HG03095 (cell line): ENCODE measurements around the gene PRPF19.

Source experiments
- ATAC-seq: cut with Tn5 transposase; IDR thresholded peaks from one replicate; pipeline ENCODE4 v1.9.1; 2021; ENCODE audit warnings: moderate library complexity; ENCODE audit not compliant: unreplicated experiment

The PRPF19 gene

GRCh38 chr11:60938500-60938899, 32.1 kb upstream of the PRPF19 start:
- no peak for ATAC-seq

GRCh38 chr11:60937811-60938210, 31.4 kb upstream of the PRPF19 start:
- ATAC-seq: no peak

- ATAC-seq: no peak
These were observed 30.8 kb upstream of the PRPF19 start for GRCh38 chr11:60937144-60937527.

- no peak for ATAC-seq
These were observed 30.2 kb upstream of the PRPF19 start for GRCh38 chr11:60936467-60937143.

DNA sequence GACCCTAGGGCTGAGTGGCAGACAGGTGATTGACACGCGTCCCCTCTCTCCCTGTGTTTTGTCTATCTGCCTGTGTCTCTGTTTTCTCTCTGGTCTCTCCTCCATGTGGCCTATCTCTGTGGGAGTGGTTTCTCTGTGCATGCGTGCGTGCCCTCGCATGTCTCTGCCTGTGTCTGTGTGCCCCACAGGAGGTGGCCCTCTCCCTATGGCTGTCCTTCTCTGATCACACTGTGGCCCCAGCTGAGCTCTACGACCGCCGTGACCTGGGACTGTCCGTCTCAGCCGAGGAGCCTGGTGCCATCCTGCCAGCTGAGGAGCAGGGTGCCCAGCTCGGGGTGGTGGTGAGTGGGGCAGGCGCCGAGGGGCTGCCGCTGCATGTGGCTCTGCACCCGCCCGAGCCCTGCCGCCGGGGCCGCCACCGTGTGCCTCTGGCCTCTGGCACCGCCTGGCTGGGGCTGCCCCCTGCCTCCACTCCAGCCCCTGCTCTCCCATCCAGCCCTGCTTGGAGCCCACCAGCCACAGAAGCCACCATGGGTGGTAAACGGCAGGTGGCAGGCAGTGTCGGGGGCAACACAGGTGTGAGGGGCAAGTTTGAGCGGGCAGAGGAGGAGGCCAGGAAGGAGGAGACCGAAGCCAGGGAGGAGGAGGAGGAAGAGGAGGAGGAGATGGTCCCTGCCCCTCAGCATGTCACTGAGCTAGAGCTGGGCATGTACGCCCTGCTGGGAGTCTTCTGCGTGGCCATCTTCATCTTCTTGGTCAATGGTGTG, 29.5 kb upstream of the PRPF19 start:
- ATAC-seq: no peak

- ATAC-seq: no peak
These were observed 28.6 kb upstream of the PRPF19 start for GRCh38 chr11:60934790-60935605.

- no peak for ATAC-seq
These were observed 27.9 kb upstream of the PRPF19 start for GRCh38 chr11:60934124-60934789.

- ATAC-seq: no peak
These were observed 27.2 kb upstream of the PRPF19 start for GRCh38 chr11:60933416-60934123.

DNA sequence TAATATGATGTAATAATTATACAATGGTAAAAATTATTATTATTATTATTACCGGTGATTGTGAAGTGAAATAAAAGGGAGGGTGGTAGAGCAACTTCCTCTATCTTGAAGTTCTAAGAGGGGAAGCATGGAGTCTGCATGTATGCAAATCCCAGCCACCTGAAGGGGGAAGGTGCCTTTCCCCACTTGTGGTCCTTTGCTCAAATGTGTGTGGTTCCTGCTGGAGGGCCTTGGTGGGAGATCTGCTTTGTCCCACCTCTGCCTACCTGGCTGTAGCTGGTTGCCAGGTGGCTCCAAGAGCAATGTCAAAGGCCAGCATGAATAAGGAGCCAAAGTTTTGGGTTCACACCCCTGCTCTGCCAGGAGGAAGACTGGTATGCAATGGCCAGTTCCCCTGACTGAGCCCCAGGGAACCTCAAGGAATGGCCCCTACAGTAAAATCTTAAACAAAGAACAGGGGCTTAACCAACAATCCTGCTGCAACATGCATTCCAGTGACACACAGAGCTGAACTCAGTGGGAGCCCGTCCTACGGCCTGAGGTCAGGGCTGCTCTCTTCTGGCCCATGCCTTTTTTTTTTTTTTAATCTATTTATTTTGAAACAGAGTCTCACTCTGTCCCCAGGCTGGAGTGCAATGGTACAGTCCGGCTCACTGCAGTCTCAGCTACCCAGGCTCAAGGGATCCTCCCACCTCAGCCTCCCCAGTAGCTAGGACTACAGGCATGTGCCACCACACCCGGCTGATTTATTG, 26.4 kb upstream of the PRPF19 start:
- no peak for ATAC-seq

- no peak for ATAC-seq
These were observed 25.5 kb upstream of the PRPF19 start for GRCh38 chr11:60931917-60932316.

GRCh38 chr11:60930394-60930793, 24.0 kb upstream of the PRPF19 start:
- no peak for ATAC-seq

GRCh38 chr11:60929764-60930163, 23.4 kb upstream of the PRPF19 start:
- ATAC-seq: no peak

GRCh38 chr11:60928563-60929001, 22.2 kb upstream of the PRPF19 start:
- no peak for ATAC-seq

DNA sequence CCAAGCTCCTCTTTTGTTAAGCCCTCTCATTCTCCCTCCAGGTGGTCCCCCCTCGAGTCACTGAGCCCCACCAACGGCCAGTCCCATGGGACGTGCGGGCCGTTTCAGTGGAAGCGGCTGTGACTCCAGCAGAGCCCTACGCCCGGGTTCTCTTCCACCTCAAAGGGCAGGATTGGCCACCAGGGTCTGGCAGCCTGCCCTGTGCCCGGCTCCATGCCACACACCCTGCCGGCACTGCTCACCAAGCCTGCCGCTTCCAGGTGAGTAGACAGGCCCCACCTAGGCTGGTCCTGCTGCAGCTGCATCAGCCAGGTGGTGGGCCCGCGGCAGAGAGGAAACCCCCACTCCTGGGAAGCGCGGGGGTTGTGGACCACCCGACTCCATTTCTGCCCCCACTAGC, 21.2 kb upstream of the PRPF19 start:
- no peak for ATAC-seq

DNA sequence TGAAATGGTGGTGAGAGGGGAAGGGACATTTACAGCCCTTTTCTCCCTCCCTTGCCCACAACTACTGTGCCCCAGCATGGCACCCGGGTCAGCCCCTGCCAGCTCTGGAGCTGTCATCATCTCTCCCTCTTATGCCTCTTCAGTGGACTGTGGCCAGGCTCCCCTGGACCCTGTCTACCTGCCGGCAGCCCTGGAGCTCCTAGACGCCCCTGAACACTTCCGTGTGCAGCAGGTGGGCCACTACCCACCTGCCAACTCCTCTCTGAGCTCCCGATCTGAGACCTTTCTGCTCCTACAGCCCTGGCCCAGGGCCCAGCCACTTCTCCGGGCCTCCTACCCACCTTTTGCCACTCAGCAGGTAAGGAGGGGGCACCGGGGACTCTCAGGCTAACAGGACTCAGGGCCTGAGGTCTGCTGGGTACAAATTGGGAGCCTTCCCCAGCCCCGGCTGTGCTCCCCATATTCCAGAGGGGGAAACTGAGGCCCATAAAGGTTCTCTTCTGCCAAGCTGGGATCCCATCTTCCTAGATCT, 20.7 kb upstream of the PRPF19 start:
- ATAC-seq: no peak

- no peak for ATAC-seq
These were observed 20.1 kb upstream of the PRPF19 start for GRCh38 chr11:60926500-60926899.

DNA sequence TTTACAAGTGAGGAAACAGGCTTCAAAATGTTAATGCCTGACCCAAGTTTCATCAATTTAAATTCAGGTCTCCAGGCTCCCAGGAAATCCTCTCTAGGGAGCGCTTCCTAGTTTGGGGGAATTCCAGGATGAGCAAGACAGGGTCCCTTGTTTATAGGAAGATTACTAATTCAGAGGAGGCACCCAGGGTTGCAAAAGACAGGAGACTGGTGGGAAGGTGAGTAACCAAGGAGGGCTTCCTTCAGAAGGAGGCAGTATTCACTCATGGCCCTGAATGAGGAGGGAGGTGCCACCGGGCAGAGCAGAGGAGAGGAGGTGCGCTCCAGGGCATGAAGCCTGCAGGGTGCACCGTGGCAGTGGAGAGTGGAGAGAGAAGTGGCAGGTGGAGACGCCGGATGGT, 19.5 kb upstream of the PRPF19 start:
- ATAC-seq: no peak

DNA sequence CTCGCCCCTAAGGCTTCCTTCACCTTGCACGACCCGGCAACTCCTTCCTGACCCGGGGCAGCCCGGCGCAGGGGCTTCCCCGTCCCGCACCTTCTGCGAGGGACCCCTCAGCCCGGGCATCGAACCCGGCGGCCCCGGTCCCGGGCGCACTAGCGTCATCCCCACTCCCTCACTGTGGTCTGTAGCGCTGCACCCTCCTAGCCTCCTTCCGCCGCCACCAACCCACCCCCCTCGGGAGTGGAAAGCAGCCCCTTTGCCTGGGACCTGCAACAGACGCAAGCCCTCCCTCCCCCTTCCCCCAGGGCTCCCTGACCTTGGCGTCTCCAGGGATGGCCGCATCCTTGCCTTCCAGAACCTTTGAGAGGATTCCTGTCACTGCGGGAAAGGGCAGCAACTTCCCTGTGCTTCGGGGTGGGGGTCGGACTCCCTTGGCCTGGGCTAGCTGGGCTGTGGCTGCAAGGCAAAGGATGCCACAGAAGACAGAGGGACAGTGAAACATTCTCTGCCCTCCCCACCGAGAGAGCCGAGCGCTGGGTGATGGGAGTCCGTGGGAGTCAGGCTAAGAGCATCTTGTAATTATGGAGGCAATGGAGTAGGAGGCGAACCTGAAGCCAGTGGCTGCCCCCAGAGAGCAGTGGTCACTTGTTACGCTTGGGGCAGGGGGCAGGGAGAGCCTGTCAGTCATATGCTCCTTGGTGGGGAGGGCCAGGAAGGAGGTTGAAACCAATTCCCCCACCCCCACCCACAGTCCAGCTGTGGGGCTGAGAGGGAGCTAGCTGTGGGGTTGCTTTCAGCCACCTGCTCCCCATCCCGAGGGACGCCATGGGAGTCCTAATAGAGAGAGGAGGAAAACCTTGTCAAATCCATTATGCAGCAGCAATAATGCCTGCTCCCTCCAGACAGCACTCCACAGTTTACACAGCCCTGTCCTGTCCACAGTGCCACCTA, 18.8 kb upstream of the PRPF19 start:
- no peak for ATAC-seq
